ENCODE measurements around the gene NR5A2.
A peak's percentile ranks its signal among the peaks of the same experiment; 100 is the strongest.

NR5A2 gene

DNA sequence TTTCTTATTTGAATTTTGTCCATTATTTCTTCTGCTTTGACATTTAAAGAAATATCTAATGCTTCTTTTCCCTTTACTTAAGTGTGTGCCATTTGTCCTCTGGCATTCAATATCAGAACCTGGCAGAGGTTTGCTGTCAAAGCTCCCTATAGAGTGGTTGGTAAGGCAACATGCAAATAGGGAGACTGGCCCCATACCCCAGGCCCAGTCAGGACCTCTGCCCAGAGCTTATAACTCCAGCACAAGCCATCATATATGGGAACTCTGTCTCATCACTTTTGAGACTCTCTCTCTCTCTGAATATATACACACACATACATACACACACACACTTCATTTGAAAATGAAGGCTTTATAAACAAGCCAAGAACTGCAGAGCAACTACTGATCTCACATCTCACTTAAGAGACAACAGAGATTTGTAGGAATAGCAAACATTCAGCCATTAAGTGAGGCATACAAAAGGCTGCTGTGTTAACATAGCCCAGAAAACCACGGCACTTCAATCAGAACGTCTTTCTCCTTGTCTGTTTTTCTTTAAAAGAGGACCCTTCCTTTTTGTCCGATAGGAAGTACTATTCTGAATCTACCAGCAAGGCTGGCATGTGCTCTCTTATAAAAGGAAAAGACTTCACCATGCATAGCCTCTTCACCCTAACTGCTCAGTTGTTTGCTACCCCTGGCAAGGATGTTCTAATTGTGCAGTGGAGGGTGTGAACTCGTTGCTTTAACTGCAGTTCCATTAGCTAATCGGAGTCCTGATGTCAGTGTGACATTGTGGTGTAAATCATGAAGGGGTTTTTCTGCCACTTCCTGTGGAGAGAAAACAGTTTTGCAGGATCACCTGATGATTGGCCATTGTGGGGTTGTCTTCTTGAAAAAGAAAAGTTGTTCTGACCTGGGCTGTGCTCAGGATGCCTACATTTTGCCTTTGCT lies 101.7 kb downstream of the NR5A2 start:
- no peak for DNase-seq

DNA sequence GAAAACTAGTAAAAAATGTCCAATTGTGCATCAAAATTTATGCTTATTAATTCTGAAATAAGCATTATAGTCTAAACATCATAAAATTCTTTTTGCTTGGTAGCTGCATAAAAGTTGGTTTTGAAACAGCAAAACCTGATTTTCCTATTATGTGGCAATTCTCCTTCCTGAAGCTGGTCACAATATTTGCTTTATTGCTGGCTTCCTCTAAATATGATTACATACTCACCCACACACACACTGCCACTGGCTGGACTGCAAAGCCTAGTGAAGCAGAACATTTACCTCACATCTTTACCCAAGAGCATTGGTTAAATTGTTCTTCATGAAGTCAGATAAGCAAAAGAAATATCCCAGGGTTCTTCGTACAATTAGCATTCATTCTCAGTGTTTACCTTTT lies 103.0 kb downstream of the NR5A2 start:
- no peak for DNase-seq

DNA sequence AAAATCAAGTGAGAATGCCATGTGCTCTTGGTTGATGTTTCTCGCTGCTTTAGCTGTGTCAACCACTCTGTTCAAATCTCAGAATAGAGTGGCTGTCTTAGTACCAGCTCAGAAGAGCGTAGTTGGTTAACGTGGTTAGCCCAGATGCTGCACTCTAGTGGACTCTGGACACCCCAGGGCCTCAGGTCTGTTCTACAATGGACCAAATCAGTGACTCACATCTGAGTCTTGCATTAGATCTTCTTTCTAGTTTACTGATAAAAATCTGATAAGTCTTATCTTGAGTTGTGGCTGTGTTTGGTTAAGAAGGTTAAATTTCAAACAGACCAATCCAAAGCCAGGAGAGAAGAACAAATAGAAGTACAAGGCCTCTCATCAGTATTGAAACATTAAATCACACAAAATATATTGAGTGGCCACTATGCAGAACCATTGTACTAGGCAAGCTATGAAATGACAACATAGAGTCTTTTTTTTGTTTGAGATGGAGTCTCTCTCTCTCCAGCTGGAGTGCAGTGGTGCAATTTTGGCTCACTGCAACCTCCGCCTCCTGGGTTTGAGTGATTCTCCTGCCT lies 104.1 kb downstream of the NR5A2 start:
- no peak for DNase-seq

DNA sequence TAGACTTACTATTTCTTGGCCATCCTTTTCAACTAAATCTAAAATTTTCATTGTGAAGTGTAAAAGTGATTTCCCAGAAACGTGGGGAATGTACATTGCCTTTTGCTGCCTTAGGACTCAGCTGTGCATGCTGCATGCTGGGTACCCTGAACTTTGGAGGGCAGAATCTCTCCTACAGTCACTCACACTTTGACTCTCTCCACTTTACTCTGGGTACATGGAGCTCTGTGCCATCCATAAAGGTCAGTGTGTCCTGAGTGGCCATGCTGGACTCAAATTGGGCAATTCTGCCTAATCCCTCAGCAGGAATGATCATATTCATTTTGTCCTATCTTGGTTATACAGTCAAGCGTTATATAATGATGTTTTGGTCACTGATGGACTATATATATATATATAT lies 105.6 kb downstream of the NR5A2 start:
- DNase-seq = no peak

DNA sequence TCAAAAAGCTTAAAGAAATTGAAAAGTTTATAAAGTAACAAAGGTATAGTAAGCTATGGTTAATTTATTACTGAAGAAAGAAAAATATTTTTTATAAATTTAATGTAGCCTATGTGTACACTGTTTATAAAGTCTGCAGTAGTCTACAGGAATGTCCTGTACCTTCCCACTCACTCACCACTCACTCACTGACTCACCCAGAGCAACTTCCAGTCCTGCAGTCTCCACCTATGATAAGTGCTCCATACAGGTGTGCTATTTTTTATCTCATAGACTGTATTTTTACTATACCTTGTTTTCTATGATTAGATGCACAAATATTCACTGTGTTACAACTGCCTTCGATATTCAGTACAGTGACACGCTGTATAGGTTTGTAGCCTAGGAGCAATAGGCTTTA lies 106.6 kb downstream of the NR5A2 start:
- DNase-seq = no peak

DNA sequence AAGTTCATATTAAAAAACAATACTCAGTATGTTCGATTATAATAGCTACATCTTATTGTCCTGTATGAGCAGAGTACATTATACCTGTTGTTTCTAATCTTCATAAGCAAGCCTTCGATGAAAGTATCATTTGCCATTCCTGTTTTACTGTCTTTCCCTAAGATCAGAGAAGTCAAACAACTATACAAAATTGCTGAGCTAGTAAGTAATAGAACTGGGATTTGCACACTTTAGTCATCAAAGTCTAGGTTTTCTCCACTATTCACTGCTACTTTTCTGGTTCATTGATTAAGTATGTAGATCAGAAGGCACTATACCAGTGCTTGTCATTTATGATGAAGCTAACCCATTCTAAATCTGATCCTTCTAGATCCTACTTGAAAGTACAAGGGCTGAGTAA lies 108.9 kb downstream of the NR5A2 start:
- no peak for DNase-seq

DNA sequence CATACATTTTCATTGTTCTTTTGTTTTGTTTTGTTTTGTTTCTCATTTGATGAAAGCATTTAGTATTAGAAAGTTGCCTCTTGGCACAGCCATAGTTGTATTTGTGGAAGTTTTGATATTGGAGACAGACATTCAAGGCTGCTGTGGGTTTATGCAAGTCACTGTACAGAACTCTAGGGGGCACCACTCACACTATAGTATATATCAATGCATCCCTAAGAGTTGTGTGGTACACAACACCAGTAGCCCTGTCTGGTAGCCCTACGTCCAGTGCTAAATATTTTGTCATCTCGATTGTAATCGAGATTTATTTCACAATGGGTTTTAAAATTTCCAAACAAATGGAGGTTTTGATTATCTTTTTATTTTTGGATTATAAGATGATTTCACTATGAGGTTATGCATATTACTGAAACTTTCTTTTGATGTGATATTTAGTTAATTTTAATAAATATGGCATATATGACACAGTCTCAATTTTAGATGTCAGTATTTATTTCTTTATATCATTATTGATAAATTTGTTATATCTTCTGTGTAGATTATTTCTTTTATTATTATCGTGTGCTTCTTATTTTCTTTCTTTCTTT lies 112.2 kb downstream of the NR5A2 start:
- DNase-seq = peak; percentile 73

DNA sequence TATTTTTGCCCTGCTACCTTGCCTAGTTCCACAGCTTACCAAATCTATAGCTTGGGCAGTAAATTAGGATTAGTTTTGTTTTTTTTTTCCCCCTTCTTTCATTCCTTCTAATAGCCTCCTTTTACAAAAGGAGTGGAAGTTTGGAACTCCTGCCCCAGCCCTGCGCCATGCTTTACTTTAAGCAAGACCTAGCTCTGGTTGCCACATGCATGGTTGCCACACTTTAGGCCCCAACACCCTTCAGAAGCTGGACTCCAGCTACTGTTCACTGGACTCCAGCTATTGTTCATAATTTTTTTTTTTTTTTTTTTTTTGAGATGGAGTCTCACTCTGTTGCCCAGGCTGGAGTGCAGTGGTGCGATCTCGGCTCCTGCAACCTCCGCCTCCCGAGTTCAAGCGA lies 115.8 kb downstream of the NR5A2 start:
- no peak for DNase-seq

DNA sequence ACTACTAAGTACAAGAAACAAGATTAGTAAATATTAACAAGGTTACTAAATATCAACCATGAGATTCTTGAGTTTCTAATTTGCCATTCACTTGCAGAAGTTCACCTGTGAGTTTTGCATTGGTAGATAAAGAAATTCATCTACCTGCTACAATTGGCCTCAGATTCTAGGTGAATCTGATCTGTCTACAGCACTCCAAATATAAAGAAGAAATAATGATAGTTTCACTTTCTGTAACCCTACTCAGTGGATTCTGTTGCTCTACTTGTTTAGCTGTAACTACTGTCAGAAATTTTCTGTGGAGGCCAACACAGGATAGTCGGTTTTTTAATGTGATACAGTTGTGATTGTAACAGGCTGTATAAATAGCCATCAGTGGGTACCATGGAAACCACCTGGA lies 118.6 kb downstream of the NR5A2 start:
- DNase-seq = no peak

DNA sequence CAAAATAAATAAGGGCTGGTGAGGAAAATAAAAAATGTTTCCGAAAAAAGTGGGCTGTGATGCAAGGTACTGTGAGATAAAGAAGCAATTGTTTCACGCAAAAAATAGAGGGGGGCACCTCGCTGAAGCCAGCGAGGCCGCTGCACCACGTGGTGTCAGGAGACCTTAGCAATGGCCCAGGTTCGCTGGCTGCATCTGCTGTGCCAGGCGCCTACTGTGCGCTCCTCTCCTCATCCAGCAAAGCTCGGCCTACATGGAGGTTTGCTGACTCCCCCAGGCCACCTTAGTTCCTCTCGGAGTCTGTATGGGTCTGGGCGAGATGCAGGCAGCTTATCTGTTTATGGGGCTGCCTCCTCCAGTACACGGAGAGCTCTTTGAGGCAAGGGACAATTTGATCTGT lies 119.6 kb downstream of the NR5A2 start:
- no peak for DNase-seq

DNA sequence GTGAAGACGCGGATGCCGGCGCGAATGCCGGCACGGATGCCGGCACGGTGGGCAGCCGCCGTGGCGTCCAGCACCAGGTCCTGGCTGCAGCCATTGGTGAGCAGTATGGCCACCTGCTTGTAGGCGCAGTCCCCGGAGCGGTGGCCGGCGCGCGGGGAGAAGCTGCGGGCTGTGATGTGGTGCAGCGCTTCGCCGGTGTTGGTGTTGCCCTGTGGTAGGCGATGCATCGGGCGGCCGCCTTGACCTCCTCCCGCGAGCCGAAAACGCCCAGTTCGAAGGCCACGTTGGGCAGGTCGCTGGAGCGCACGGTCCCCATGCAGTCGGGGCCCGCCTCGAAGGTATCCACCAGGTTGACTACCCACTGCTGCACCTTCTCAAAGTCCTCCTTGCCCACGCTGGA lies 120.2 kb downstream of the NR5A2 start:
- no peak for DNase-seq

DNA sequence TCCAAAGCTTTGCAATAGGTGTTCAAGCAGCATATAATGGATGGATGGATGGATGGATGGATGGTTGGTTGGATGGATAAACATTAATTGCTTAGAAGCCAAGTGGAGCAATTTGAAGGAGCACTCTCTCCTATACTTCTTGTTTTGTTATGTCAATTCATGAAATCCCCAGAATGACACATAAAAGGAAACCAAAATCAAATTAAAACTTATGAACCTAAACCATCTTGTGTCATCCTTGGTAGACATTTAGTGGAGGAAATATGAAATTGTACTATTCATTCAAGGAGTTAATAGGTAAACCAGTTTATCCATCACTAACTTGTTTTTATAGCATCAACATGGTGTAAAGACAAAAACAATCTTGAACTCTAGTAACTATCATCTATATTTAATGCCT lies 122.5 kb downstream of the NR5A2 start:
- no peak for DNase-seq

DNA sequence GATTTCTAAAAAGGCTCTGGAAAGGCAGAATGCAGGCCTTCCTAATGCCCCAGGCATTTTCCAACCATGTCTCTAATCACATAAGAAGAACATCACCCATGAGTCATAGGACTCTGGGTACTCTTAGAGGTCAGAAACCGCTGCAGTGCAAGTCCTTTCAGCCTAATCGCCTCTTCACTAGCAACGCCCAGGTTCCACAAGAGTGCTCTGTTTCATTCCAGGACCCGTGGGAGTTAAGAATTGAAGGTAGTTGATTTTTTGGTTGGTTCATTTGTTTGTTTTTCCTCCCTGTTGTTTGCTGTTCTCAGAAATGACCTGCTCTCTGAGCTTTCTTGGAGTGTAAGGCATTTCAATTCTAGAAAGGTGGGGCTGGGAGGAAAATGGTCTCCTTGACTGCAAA lies 123.2 kb downstream of the NR5A2 start:
- peak; percentile 46 for DNase-seq

DNA sequence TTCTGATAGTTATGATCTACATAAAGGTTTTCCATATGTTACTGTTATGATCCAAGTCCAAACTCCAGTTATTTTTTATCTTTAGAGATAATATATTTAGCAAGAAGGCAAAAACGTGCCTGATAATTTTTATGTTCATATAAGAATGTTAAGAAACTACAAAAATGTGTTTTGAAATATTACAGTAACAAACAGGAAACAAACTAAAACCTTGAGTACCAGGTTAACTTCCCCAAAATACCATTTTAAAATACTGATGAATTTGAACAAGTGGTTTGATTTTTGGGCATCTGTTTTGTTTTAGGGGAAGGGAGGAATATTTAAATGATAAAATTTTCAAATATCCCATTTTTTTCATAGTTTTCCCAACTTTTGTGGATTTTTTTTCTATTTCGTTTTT lies 124.8 kb downstream of the NR5A2 start:
- DNase-seq = no peak

DNA sequence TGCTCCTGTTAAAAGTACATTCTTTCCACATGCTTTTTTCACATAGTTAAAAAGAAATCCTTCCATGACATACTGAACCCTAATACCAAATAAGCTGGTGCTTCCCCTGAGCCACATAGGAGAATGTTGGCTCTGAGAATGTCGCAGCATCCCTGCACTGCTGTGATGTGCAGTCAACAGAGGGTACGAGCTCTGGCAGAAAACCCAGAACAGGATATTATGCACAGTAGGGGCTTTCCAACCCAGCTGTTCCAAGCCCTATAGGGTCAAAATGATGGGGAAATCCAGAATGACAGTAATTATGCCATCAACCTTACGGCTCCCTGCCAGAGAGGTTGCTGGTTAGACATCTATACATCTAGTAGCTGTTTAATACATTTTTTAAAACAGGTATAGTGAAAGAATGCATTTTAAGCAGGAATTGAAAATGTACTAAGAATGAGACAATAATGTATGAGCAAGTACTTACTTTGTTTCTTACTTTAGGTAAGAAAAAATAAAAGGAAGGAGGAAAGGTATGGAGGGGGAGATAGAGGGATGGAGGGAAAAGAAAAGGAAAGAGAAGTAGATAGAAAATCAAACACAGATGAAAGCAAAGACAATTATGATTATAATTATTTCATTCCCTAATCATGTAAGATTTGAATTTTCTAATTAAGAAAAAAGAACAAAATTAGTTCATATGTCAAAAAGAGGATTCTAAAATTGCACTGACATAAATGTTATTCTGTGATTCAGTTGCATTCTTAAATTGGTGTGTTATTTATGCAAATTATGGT lies 126.0 kb downstream of the NR5A2 start:
- DNase-seq = no peak

DNA sequence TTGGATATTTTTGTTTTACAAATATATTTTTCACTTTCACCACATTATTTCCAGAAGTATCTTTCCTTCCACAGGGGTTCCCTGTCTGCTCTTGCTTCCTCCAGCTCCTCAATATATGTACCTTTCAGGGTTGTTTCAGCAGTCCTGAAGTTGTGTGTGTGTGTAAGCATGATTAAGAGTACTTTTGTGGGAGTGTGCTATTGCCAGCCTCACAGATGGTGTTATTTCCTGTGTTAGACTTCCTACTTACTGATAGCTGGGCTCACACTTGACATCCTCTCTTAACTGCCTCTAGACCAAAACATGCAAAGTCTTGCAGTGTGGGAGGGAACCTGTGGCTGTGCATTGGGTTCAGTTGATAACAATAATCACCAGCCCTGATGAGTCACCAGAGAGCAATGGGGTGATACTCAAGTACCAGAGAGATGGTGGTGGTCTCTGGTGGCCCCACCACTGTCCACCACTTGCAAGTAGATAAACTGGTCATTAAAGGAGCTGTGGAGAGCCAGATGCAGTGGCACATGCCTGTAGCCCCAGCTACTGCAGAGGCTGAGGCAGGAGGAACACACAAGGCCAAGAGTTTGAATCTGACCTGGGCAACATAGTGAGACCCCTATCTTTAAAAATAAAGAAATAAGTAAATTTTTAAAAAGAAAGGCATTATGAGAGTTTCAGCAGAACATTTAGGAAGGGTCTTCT lies 126.7 kb downstream of the NR5A2 start:
- DNase-seq = no peak

DNA sequence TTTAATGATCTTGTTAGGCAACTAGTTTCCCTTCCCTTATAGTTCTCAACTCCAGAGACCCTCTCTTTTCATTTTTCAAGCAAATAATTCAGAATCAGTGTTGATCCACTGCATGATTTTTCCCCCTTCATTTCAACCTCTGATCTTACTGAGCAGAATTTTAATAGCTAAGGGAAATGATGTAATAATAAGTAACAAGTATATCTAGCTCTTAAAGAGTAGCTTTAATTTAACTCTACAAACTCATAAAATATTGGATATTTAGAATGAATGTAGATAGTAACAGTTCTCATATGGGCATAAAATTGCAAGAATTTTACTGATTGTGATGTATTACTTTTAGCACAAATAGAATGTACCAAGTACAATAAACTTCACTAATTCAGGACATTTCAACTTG lies 130.2 kb downstream of the NR5A2 start:
- DNase-seq = no peak

DNA sequence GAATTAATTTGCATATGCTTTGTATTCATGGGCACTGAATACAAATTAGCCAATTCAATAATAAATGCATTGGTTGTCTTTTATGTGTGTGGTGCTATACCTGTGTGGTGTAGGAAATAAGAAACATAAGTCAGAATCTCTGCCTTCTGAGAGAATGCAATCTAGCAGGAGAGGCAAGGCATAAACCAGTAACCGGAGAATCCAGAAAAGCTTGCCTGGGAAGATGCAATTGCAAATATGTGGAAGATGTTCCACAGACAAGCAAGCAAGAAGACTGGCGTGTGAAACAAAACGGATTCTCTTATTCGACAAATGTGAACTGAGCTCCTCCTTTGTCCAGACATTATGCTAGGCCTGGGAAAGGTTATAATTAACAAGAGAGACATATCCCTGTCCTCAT lies 134.3 kb downstream of the NR5A2 start:
- DNase-seq = no peak

DNA sequence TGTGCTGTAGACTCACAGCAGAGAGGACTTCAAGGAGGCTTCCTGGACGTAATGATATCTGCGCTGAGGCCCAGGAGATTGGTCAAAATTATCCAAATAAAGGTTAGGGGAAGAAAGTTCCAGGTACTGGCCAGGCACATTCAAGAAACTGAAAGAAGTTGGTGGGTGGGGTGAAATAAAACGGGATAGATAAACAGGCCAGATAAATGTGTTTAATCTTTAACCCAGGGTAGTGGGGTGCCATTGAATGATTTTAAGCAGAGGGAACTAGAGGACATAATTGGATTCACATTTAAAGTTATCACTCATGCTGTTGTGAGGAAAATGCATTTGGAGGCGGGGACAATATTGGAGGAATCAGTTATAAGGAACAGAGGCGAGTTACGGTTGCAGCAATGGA lies 134.7 kb downstream of the NR5A2 start:
- no peak for DNase-seq

DNA sequence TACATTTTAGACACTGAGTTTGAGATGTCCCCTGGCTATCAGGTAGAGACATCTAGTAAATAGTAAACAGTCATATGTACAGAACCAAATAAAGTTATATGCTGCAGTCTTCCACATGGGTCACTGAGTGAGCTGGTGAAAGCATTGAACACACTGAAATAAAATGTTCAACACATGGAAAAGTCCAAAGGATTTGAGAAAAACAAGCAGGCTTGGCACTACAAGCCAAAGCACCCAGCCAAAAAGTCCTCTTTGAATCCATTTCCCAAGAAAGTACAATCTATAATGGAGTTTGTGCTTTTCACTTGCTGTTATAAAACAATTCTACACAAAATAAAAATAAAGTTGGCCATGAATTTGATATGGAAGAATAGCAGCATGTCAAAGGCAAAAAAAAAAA lies 135.4 kb downstream of the NR5A2 start:
- DNase-seq = no peak

DNA sequence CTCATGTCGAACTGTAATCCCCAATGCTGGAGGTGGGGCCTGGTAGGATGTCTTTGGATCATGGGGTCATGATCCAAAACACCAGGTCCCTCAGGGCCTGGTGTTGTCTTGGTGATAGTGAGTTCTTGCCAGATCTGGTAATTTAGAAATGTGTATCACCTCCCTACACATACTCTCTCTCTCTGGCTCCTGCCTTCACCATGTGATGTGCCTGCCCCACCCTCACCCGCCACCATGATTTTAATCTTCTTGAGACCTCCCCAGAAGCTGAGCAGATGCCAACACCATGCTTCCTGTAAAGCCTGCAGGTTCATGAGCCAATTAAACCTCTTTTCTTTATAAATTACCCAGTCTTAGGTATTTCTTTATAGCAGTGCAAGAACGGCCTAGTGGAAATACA lies 136.4 kb downstream of the NR5A2 start:
- no peak for DNase-seq

DNA sequence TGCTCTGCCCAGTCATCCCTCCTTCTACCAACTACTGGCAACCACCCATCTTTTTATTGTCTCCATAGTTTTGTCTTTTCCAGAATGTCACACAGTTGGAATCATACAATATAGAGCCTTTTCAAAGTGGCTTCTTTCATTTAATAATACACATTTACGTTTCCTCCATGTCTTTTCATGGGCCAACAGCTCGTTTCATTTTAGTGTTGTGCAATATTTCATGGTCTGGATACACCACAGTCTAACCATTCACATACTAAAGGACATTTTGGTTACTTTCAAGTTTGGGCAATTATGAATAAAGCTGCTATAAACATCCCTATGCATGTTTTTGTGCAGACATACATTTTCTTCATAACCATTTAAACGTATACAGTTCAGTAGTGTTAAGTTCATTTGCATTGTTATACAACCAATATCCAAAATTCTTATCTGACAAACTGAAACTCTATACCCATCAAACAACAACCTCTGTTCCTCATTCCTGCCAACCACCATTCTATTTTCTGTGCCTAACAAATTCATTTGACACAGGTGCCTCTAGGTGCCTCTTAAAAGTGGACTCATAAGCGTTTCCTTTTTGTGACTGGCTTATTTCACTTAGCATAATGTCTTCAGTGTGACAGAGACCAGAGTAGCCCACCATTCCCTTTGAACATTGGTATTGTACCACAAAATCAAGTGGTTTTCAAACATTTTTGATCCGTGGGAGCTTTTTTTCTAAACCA lies 138.1 kb downstream of the NR5A2 start:
- DNase-seq = no peak
